Endothelial cell of umbilical vein (primary cell): Measurements from ENCODE around the gene C3orf70. TPM values are rescaled to one million over a fixed set of nuclear protein-coding genes. Genes with fewer than 3 reads are reported as not detected.

Experiments
- BruUV-seq: library from RNA; stranded (reverse); fragments of 400-500 nt; replicated peaks from 2 replicates; lab custom pipeline; 2021; lab: Mats Ljungman, UMichigan
- CTCF ChIA-PET: fragments of 300-600, 350-600 bp; sonication (Branson Sonifier 250); formaldehyde crosslinking; loops from one replicate; lab custom pipeline; 2021; ENCODE audit warnings: antibody characterized with exemption, inconsistent platforms; lab: Charles Lee
- POLR2A ChIA-PET: fragments of 300-600, 350-600 bp; sonication (Branson Sonifier 250); formaldehyde crosslinking; loops from one replicate; lab custom pipeline; 2021; ENCODE audit warnings: antibody characterized with exemption, inconsistent platforms; lab: Charles Lee
- DNase-seq: peaks from one replicate; pipeline ENCODE4 v3.0.0-alpha.2; 2011; ENCODE audit warnings: low read depth, low spot score
- FAIRE-seq: peaks from 2 replicates; lab custom pipeline; 2011; peaks lifted over from hg19 to GRCh38; lab: Jason Lieb, UNC
- H2AFZ ChIP-seq: 2 replicates; pipeline ENCODE4 v1.6.0; 2012; ENCODE audit warnings: low read depth, low read length, control low read depth, inconsistent platforms
- H3K27ac ChIP-seq: 2 replicates; pipeline ENCODE4 v1.5.1; 2011; ENCODE audit warnings: low read depth, mild to moderate bottlenecking, control low read depth, low read length, moderate library complexity; ENCODE audit not compliant: insufficient read depth
- H3K27me3 ChIP-seq, 2 experiments: 2 replicates each; pipeline versions ENCODE4 v1.6.0 to v1.6.1; 2011; ENCODE audit warnings: low read length in 2 of 2, mixed read lengths in 1 of 2; ENCODE audit not compliant: control insufficient read depth in 2 of 2, insufficient read depth in 2 of 2
- H3K36me3 ChIP-seq, 2 experiments: 2 replicates in 1 of 2; 3 replicates in 1 of 2; pipeline ENCODE4 v1.5.1; 2011; ENCODE audit warnings: low read length in 2 of 2, mild to moderate bottlenecking in 1 of 2, moderate library complexity in 1 of 2; ENCODE audit not compliant: control insufficient read depth in 2 of 2, insufficient read depth in 2 of 2; ENCODE audit errors: extremely low read depth in 1 of 2
- H3K4me1 ChIP-seq: 3 replicates; pipeline ENCODE4 v1.5.1; 2011; ENCODE audit warnings: mild to moderate bottlenecking, low read length; ENCODE audit not compliant: control insufficient read depth, insufficient read depth; ENCODE audit errors: extremely low read depth
- H3K4me2 ChIP-seq: 2 replicates; pipeline ENCODE4 v1.6.1; 2011; ENCODE audit warnings: low read length, control low read depth, mixed read lengths; ENCODE audit not compliant: insufficient read depth
- H3K4me3 ChIP-seq, 3 experiments: fragments of 200-600 bp in 1 of 3; sonication (generic), shearing (Covaris generic) in 1 of 3; replicated peaks in 1 of 3; 2 replicates each; pipeline ENCODE4 v1.5.1; 2011 to 2016; ENCODE audit warnings: control low read depth in 3 of 3, low read length in 3 of 3, mild to moderate bottlenecking in 2 of 3, inconsistent platforms in 1 of 3, low read depth in 1 of 3, moderate library complexity in 1 of 3; ENCODE audit not compliant: insufficient read depth in 1 of 3
- H3K79me2 ChIP-seq: 2 replicates; pipeline ENCODE4 v1.6.0; 2012; ENCODE audit warnings: low read length, inconsistent platforms; ENCODE audit not compliant: control insufficient read depth, insufficient read depth
- H3K9ac ChIP-seq: replicated peaks from 2 replicates; pipeline ENCODE3; 2011; ENCODE audit warnings: low read length, control low read depth; ENCODE audit not compliant: insufficient read depth; ENCODE audit errors: extremely low read depth
- H3K9me1 ChIP-seq: replicated peaks from 3 replicates; pipeline ENCODE4 v1.6.0; 2011; ENCODE audit warnings: mild to moderate bottlenecking, low read length; ENCODE audit not compliant: control insufficient read depth, insufficient read depth; ENCODE audit errors: extremely low read depth
- H3K9me3 ChIP-seq: replicated peaks from 2 replicates; pipeline ENCODE4 v1.5.1; 2012; ENCODE audit warnings: low read length, inconsistent platforms; ENCODE audit not compliant: control insufficient read depth, insufficient read depth
- H4K20me1 ChIP-seq: replicated peaks from 2 replicates; pipeline ENCODE3; 2011; ENCODE audit warnings: mild to moderate bottlenecking, low read length; ENCODE audit not compliant: control insufficient read depth, insufficient read depth; ENCODE audit errors: extremely low read depth
- CTCF ChIP-seq, 2 donors: IDR thresholded peaks; 1 replicate in 1 of 2; 2 replicates in 1 of 2; pipeline ENCODE4 v1.5.1; 2011; ENCODE audit warnings: low read length in 2 of 2, mild to moderate bottlenecking in 2 of 2, moderate library complexity in 2 of 2, control low read depth in 1 of 2, inconsistent platforms in 1 of 2, low read depth in 1 of 2; ENCODE audit not compliant: insufficient read depth in 1 of 2; ENCODE audit errors: extremely low read depth in 1 of 2
- EZH2 ChIP-seq: IDR thresholded peaks from 2 replicates; pipeline ENCODE4 v1.6.1; 2012; ENCODE audit warnings: borderline replicate concordance, low read depth, mild to moderate bottlenecking, moderate library complexity, low read length, inconsistent platforms; ENCODE audit not compliant: severe bottlenecking
- FOS ChIP-seq: IDR thresholded peaks from 2 replicates; pipeline ENCODE4 v1.6.1; 2011; ENCODE audit warnings: mild to moderate bottlenecking, low read length, moderate library complexity, borderline replicate concordance; ENCODE audit not compliant: insufficient read depth
- GATA2 ChIP-seq: IDR thresholded peaks from 2 replicates; pipeline ENCODE4 v1.7.0; 2011; ENCODE audit warnings: low read depth, mild to moderate bottlenecking, moderate library complexity, mixed read lengths, low read length; ENCODE audit not compliant: insufficient read length, insufficient read depth
- JUN ChIP-seq: IDR thresholded peaks from 2 replicates; pipeline ENCODE4 v1.6.1; 2011; ENCODE audit warnings: borderline replicate concordance, low read depth; ENCODE audit not compliant: insufficient read length, insufficient read depth
- MAX ChIP-seq: IDR thresholded peaks from 2 replicates; pipeline ENCODE4 v1.6.1; 2011; ENCODE audit not compliant: insufficient read depth, insufficient read length
- MYC ChIP-seq: IDR thresholded peaks from one replicate; pipeline ENCODE4 v1.6.1; 2011; ENCODE audit warnings: mild to moderate bottlenecking, low read depth, low read length
- POLR2A ChIP-seq: IDR thresholded peaks from 2 replicates; pipeline ENCODE4 v1.6.1; 2012; ENCODE audit warnings: low read depth, mild to moderate bottlenecking, control low read depth, low read length
- POLR2AphosphoS5 ChIP-seq: IDR thresholded peaks from 2 replicates; pipeline ENCODE4 v1.6.1; 2012; ENCODE audit warnings: low read depth, mild to moderate bottlenecking, control low read depth, low read length, moderate library complexity; ENCODE audit not compliant: insufficient read depth
- dilution Hi-C: fragments of 300-500 bp; cut with MboI; formaldehyde crosslinking; loops from one replicate; pipeline ENCODE4 v1.15.0; 2019; ENCODE audit warnings: low sequenced_read_pairs; ENCODE audit not compliant: extremely low pct_ligation_motif_present
- intact Hi-C: fragments of 100-400 bp; cut with micrococcal nuclease; formaldehyde crosslinking; loops from one replicate; pipeline ENCODE4 v1.10.0; 2022
- polyA plus RNA-seq, 4 experiments: library from polyadenylated mRNA; depleted of rRNA in 3 of 4; stranded (reverse) in 3 of 4; unstranded in 1 of 4; fragments of >200 nt; gene quantifications; 2 replicates each; pipeline versions ENCODE4 v1.2.1 to v1.2.3, GENCODE V29; 2011 to 2012; ENCODE audit warnings: missing spikeins in 1 of 4
- total RNA-seq: library from RNA; stranded (reverse); gene quantifications from 2 replicates; pipeline ENCODE4 v1.2.3, GENCODE V29; 2021

Gene C3orf70
- total and polyA plus RNA-seq, 2 donors (not counting 3 experiments of a cell fraction or from before 2014, with no cell fraction given) = 0.08 to 0.20 TPM

- CTCF ChIA-PET = no interaction called here
- no peak for FAIRE-seq
These were observed 70.0 kb downstream of the C3orf70 start for GRCh38 chr3:185082829-185083228.

More at GRCh38 chr3:185082829-185083228, 70.0 kb downstream of the C3orf70 start:
- Histone ChIP-seq H3K79me2 (no peaks in the 10 kb centered on the region), H3K27ac (no peak overlapping the region), H3K4me2 (no peak overlapping the region), H3K36me3 (no peaks in the 10 kb centered on the region), H2AFZ (no peak overlapping the region), H3K4me1 (no peaks in the 10 kb centered on the region), H3K27me3 (peaks cover 3 to 7% of the 10 kb centered on the region in 2 experiments), H3K9me3 (no peaks in the 10 kb centered on the region), H3K9me1 (no peaks in the 10 kb centered on the region), H3K4me3 (no peak overlapping the region), H4K20me1 (no peaks in the 10 kb centered on the region), H3K9ac (no peak overlapping the region)
- intact Hi-C loops = no loop called here
- dilution Hi-C loops = no loop called here
- DNase-seq = no peak
- POLR2A ChIA-PET = no interaction called here
- BruUV-seq = no TSS peak
- TF ChIP-seq MAX (no peak), EZH2 (no peak), CTCF (IDR thresholded peaks at IDR 0.05; ENCODE audit: extremely low read depth in 1 of 2, insufficient read depth in 1 of 2, low read depth in 1 of 2, low read length in 2 of 2) (no peak), JUN (no peak), MYC (no peak), GATA2 (no peak), POLR2A (no peak), FOS (no peak), POLR2AphosphoS5 (no peak)
